NT2/D1 (cell line): ENCODE results near the gene SLC19A1.

ENCODE experiments used
- SUZ12 ChIP-seq: IDR thresholded peaks from 2 replicates; pipeline ENCODE4 v1.6.1; 2011; ENCODE audit not compliant: insufficient read length, insufficient read depth; ENCODE audit errors: extremely low read depth
- YY1 ChIP-seq: IDR thresholded peaks from 2 replicates; pipeline ENCODE4 v1.6.1; 2011; ENCODE audit not compliant: insufficient read length, insufficient read depth
- ZNF274 ChIP-seq: IDR thresholded peaks from 2 replicates; pipeline ENCODE4 v1.6.1; 2011; ENCODE audit warnings: mild to moderate bottlenecking, low read depth, low read length

GRCh38 chr21:45507523-45507875 is 34.7 kb downstream of the SLC19A1 start:
- TF ChIP-seq YY1 (no peak), ZNF274 (no peak), SUZ12 (no peak)
